Hematopoietic multipotent progenitor cell treated with erythropoietin and hydrocortisone succinate and interleukin-3 and kit ligand, for 15 days (in vitro differentiated cells): ENCODE data around the gene ABCD3.

Experiments
- DNase-seq: peaks from one replicate; pipeline ENCODE4 v3.0.0-alpha.2; 2015; ENCODE audit warnings: low spot score

ABCD3 gene

DNA sequence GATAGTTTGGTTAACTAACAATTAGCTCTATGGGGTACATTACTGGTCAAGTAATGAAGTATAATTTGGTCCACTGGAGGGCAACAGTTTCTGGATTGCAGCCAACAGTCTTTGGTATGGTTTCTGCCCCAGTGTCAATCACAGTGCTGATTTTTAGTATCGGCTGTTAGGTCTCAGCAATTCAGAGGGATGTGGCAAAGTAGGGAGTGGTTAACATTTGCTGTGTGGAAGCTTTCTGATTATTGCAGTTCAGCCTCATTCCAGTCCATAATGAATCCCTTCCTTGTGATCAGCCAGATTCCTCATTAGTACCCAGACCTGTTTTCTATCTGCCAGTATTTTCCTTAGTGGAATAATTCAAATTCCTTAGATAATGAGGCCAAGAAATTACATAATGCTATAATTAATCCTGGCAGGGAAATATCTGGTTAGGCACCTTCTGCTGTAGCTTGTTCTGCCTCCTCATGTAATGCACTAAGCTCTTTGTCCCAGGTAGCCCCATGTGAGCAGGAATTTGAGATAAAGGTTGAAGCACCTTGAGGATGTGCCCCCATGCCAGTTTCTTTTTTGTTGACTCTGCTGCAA is 109.3 kb downstream of the ABCD3 start:
- DNase-seq: no peak

DNA sequence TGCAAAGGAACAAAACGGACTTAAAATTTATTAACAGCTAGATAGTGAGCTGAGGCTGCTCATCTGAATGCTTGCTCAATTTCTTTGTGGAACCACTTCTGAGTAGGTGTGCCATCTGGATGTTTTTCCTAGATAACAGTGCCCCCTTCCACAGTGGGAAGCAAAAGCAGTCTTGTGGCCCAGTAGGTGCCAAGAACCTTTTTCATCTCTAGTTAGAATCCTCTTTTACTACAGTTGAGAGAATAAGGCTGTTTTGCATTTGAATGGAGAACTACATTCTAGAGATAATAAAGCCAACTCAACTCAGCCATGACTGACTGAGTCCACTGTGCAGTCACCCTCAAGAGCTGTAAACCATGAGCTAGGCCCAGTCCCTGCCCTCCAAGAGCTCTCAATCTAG is 110.1 kb downstream of the ABCD3 start:
- DNase-seq: no peak

DNA sequence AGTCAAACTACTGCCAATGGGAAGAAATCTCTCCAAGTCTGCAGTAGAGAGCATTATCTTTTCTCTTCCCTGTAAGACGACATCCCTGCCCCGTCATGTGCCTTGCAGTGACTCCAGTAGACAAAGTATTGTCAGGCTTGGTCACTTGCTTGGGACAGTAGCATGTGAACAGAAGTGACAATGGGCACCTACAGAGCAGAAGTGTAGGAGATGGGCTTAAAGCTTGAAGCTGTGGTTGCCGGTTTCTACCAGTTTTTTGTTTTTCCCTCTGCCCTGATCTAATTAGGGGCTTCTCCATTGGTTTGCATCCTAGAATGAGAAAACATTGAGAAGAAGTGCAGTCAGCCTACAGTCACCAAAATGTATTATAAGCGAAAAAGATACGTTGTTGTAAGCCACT is 110.6 kb downstream of the ABCD3 start:
- no peak for DNase-seq

DNA sequence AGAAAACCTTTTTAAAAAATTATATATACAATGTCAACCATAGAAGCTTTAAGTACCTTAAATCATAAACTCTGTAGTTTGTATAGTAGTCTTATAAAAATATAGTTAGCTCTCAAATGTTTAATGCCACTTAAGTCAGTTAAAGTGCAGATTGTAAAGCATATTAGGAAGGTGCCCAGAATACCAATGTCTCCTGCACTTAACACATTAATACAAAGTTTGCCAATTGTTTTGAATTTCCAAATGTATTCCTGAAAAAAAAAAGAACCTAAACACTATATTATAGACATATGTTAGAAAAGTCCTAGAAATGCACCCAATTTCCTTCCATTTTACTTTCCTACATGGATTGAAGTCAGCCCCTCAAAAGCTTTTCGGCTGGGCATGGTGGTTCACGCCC is 111.2 kb downstream of the ABCD3 start:
- no peak for DNase-seq

DNA sequence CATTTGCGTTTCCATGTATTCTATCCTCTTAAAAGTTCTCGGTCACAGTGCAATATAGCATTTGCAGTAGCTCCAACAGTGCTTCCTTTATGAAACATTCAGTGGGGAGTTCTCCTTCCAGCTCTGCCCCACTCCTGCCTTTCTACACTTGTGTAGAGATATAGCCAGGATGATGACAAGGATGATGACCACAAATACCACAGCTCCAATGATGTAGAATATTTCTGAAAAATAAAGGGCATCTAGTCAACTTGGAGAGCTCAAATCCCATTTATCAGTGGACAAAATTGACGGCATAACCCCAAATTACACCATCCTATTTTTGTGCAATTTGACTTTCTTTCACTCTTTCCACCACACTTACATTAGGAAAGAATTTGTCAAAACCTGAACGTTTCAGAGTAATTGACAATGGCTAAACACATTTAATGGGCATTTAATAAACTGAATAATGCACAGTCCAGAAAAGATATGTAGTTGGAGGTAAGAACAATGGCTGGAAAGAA is 112.2 kb downstream of the ABCD3 start:
- no peak for DNase-seq

DNA sequence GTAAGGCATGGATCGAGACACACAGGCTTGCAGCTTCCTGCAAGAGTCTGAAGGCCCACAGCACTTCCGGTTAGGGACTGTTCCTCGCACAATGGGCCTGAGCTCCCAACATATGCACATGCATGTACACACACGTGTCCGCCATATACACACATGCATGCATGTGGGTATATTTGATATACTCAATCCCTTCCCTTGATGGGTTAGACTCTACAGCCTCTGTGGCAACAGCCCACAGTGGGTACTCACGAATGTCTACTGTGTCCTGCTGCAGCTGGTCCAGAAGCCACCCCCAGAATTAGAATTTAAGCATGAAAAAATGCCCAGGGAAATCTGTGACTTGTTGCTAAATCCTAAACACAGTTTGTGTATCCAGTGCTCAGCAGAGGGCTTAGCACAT is 113.5 kb downstream of the ABCD3 start:
- no peak for DNase-seq

DNA sequence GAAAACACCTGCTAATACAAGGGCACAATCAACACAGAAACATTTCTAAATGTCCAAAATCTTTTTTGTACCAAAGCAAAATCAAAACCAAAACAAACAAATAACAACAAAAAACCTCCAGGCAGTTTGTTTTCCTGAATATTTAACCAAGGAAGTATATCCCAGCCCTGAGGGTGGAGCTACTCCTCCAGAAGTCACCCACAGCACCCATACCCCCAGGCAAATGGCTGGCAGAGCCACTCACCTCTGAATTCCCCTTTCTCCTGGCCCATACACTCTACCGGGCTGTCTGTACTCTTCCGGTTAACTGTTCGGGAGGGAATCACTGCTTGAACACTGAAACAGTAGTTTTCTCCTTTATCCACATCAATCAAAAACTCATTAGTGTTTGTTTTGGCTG is 113.9 kb downstream of the ABCD3 start:
- no peak for DNase-seq

DNA sequence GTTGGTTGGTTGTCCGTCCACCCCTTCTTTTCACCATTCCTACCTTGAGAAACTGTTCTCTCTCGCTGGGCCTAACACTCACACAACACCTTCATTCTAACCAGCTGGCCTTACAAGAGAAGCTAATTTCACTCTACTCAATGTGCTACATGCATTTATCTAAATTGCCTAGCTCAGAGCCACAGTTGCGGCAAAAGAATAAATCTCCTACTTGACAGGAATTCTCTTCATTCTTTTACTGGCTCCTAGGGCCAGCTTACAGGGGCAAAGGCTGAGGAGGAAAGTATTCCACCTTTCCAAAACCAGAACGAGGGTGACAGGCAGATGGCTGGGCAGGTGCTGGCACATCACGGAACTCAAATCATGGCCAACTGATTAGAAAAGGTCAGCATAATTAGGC is 116.9 kb downstream of the ABCD3 start:
- no peak for DNase-seq

DNA sequence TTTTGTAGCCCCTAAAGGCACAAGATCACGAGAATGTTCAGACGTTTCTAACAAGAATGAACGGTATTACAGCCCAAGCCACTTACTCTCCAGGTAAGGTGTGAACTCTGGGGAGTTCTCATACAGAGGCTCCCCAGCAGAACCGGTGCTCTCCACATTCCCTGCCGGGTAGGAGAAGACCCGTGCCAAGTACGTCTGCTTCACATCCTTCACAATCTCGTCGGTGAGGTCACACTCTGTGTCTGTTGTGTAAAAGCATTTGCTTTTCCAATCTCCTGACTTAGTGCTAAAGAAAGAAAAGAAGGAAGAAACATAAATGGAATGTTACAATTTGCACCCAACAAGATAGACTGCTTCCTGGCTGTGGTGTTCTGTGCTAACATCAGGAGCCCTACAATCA is 117.7 kb downstream of the ABCD3 start:
- DNase-seq: no peak

DNA sequence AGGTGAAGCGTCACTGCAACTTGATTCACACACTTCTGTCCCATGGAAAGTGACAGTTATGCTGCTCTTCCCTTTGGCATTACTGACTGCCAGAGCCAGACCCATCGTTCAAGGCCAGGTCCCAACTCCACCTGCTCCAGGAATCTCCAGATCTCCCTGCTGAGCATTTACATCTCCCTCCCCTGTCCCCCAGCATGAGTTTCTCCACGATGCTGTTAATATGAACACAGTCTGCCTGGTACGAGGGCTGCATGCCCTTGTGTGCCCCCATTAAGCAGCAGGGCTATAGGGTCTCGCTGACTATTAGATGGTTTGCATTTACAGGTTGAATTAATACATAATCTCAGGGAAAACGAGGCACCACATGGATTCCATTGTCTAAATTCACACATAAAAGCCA is 119.1 kb downstream of the ABCD3 start:
- DNase-seq: no peak

DNA sequence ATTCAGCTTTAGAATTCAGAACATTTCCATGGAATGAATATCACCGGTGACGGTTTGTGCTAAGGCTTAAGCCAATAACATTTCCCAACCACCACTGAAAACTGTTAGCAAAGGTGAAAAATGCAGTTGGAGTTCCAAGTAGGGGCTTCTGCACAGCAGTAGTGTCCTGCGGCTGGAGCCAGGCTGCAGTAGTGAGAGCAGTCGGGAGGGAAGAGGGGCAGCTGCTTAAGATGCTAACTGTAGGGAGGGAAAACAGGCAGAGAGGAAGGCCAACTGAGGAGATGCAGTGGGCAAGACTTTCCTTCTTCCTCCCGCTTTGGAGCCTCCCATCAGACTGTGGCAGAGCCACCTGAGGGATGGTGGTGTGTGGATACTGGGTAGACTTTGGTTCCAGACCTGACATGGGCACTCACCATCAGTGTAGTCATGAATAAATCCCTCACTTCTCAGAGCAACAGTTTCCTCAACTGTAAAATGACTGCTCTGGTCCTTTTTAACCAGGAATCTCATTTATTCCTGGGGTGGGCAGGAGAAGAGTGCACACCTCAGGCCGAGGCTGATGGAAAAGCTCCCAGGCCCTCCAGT is 120.1 kb downstream of the ABCD3 start:
- no peak for DNase-seq

DNA sequence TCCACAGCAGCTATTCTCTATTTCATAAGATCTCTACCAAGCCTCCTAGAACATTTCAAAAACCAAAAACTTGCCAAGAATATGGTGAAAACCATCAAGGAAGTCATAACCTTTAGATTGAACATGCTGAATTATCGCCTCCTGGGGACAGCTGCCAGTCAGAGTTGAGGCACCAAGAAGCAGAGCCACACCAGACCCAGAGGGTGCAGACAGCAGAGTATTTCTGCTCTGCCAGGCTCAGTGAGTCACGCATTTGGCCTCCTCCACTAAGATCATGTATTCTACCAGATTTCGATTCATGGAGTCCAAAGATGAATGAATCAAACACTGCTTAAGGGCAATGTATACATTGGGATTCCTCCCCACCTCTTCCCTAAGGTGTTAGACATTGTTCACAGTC is 121.3 kb downstream of the ABCD3 start:
- DNase-seq: no peak

DNA sequence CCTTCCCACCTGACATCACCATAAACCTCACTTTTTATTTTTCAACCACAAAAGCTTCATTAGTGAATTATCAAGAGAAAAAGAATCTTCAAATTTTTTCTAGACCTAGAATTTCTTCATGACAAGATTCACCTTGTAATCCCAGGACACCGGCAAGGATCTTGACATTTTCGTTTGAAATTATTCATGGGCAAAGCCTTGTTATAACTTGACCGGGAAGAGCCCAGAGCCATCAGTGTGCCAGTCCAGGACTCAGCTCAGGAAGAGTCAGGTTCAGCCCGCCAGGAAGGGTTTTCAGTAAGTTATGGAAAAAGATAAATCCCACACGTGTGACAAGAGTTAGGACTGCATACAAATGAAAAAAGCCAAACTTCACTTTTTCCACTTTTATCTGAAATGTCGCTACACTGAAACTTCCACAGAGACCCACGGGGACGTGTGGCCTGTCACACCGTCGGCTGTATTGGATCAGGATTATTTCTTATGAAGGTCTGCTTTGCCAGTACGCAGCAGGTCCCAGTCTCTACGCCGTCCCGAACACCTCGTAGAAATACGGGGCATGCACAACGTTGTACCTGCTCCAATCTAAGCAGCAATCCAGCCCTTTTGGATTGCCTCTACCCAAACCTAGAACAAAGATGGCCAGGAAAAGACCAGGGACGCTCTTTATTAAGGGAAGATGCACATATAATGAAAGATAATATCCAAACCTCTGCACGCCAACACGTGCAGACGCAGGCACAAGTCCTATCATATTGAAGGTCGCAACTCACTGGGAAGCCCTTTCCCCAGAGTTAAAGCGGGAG is 122.5 kb downstream of the ABCD3 start:
- no peak for DNase-seq

DNA sequence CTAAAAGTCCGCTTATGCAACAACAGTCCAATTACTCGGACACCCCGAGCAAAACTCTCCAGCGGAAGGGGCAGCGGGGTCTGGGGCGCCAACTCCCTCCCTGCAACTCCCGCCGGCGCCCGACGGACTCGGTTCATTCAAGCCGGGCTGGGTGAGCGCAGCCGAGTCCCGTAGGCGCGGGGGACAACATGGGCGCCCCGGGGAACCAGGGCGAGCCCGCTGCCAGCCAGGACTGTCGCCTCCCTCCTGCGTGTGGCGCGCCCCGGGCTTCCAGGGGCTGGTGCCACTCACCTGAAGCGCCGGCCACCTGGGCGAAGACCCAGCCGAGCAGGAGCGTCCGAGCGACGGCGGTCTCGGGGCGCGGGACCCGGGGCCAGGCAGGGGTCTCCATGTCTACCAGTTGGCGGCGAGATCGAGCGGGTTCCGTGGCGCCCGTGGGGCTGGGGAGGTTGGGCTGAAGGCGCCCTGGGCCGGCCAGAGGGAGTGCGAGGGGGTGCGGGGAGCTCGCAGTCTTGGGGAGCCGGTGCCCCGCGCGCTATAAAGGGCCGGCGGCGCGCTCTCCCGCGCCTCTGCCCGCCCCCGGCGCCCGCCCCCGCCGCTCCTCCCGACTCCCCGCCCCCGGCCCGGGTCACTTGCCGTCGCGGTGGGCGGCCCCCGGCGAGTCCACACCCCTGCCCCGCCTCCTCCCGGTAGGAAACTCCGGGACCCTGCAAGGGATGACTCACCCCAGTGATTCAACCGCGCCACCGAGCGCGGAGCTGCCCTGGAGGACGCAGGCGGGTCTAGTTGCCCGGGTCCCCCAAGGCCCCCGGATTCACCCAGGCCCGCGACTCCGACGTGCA is 123.3 kb downstream of the ABCD3 start, which contains the start of gene F3:
F3 (minus strand) TSS at position 514 of the 842 bp plus-strand sequence; CDS start at position 391, 123 bp downstream.
- peak; percentile 39 for DNase-seq

DNA sequence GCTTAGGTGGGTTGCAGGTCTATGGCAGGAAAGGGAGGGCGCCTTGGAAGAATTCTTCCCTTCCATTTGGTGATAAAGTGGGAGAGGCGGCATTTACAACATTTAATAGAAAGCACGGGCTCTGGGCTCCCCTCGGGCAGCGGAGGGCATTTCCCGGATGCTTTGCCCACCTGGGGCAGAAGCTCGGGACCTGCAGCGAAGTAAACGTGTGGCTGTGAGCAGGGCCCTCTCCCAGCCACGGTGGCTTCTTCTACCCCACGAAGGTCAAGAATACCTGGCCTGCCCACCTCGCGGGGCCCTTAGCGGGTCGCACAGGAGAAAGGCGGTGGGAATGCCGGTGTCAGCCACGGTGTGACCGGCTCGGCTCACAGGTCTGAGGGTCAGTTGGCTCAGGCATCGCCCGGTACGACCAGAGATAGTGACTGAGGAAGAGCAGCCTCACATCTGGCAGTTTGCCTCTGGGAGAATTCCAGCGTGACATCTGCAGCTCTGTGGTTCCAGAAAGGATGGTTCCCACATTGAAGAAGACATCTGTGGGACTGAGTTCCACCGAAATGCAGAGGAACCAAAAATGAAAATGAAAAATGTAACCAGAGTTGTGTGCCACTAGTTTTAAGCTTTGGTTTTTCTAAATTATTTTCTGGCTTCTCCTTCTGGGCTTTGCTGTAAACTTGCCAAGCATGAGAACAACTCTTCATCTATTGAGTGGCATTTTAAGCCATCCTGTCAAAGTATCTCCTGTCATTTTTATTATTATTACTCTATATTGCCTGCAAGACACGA is 124.1 kb downstream of the ABCD3 start:
- no peak for DNase-seq

DNA sequence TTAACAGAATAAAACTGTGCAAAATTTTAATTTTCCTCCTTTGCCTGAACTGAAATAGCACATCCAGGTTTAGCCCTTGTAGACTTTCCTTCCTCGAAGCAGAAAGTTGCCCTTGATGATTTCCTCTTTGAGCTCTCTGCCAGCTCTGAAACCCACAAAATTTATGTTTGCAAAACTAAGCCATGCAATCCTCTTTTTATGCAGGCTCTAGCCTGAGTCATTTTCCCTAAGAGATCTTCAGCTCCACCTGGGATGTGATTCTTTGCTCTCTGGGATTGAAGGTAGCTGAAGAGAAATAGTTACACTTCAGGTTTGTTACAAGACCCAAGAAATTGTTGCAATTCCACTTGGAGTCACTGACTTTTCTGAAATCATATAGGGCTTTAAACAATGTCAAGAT is 124.8 kb downstream of the ABCD3 start:
- no peak for DNase-seq

DNA sequence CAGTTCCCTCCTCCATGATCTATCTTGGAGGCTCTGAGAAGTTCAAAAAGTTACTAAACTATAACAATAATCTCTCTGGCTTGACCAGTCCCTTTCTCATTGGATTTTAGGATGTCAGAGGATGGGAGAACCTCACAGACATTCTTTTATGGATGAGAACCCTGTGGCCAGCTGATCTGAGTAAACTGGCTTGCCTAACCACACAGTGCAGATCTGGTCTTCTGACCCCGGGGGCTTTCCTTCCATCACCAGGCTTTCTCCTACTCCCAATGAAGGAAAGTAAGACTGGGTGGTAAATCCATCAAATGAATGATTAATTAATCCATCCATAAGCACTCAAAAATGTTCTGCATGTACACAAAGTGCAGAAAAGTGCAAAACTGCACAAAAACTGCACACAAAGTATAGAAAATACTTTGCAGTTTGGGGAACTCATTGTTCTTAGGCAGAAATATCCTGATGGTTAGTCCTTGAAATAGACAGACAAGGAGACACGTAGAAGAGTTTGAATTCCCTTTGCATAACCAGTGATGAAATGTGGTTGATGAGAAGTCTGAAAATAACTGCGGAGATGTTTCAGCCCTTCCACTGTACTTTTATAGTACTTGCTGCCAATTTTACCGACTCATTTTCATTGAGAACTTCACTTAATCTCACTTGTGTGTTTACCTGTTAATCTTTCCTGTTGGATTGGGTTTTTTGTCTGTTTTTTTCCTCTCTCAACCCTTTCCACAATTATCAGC is 125.9 kb downstream of the ABCD3 start:
- DNase-seq: no peak

DNA sequence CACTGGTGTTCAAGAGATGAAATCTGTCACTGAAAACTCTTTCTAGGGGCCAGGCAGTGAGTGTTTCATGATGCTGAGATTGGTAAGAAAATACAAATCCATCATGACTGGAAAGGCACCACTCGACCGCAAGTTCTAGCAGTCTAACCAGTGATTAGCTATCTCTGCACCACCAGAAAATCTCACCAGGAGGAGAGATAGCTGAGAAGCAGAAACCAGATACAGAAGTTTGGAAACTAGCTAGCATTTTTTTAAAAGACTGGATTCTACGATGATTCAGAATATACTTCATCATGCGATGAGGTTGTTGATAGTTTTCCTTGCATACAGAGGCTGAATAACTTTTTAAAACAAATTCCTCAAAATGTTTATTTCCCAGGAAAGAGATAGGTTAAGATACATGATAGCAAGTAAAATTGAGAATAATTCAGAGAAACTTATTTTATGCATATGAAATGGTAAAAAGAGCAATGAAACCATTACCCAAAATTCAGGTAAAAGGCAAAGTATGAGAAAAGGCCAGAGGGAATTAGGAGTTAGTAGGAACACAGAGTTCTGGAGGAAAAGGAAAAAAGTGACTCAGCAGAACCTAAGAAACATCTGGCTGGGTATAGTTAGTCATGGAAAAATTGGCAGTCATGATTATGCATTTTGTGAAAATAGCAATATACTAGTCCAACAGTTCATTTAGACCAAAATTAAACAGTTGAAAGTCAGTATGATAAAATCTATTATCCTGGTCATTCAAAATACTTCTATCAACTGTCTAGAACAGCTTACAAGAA is 126.7 kb downstream of the ABCD3 start:
- no peak for DNase-seq

DNA sequence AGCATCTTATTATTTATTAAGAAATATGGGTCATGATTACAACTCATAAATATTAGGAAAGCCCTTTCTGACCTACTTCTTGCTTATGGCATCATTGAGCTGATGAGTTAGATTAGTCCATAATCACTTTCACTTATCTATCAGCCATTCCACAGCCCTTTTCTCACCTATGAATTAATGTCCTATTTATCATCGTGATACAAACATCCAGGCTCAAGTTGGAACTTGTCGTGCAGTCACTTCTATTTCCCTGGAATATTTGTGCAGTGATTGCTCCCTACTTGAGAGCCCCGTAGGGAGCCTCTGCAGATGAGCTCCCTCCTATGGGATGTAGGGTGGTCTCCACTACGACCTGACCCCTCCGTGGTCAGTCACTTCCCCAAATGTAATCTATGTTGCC is 131.5 kb downstream of the ABCD3 start:
- DNase-seq: no peak

DNA sequence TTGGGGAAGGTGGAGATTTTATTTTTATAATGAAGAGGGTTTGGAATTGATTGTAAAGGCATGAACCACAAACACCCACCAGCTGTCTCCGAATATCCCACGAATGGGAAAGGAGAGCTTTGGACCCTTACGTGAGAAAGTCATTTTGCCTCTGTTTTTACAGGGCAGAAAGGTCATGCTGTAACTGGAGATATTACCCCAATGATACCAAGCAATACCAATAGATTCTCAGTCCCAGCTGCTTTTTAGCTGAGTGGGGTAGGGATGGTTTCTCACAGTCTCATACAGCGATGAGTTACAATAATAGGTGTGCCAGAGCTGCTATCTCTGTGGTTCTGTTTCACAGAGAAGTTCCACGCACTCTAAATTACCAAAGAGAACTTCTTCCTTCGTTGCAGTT is 132.2 kb downstream of the ABCD3 start:
- DNase-seq: no peak
